ENCODE data around the gene LCN2.
"Not testable (repeated sequence)": the region's sequence is repeated elsewhere in the genome, so short reads cannot be mapped to it uniquely, and the experiment has no call there.

LCN2 gene

GRCh38 chr9:128127990-128128835 is 21.0 kb upstream of the LCN2 start:
- DNase-seq (ENCODE audit: low read depth in 2 of 2), result peak; percentile 67 to 73

DNA sequence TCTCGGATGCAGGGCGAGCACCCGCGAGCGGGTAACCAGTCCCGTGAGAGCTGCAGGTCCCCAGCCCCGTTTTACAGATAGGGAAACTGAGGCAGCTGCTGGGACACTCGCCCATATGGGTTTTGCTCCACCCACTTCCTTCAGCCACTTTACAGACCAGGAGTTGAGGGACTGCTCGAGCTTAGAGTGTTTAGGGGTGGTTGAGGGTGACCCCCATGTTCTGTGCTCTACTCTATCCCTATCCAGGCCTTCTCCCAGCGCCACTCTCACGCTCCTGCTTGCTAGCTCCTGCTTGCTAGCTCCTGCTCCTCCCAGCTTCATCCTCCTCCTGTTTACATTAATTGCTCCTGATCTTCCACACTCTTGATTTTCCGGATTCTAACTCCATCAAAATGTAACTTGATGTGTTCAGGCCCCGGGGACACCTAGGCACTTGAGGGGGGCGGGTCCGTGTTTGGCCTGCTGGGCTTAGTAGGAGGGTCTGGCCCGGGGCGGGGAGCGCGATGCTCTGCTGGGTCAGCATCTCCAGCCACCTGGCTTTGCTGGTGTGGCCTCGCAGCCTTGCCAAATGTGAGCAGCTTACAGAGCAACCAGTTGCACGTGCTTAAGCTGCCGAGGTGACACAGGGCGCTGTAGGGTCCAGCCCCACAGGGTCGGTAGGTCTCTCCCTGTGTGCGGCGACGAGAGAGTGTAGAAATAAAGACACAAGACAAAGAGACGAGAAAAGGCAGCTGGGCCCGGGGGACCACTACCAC is 20.2 kb upstream of the LCN2 start:
- DNase-seq (ENCODE audit: low read depth in 2 of 2), result no peak

GRCh38 chr9:128129976-128130590 is 19.2 kb upstream of the LCN2 start:
- peak in 1 of 2 experiments; percentile 55 for DNase-seq (ENCODE audit: low read depth in 2 of 2)

GRCh38 chr9:128130651-128131050 is 18.6 kb upstream of the LCN2 start:
- DNase-seq (ENCODE audit: low read depth in 2 of 2), result not testable (repeated sequence)

- not testable (repeated sequence) for DNase-seq (ENCODE audit: low read depth in 2 of 2)
Observed at GRCh38 chr9:128131346-128131745, 17.9 kb upstream of the LCN2 start.

DNA sequence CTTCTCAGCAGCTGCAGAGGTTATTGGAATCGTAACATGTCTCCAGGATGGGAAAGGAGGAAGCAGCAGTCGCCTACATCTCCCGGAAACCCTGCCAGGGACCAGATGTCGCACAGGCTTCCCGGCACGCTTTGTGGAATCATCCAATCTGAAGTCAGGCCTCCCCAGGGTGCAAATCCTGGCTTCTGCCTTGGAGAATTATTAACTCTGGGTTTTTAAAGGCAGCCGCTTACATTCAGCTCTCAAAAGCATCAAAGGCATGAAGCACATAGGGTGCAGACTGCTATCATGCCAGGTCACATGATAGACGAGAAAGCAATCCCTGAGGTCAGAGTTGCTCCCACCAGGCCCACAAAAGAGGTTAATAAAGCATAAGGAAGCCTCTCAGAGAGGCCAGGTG is 17.1 kb upstream of the LCN2 start:
- DNase-seq (ENCODE audit: low read depth in 2 of 2), result not testable (repeated sequence)

DNA sequence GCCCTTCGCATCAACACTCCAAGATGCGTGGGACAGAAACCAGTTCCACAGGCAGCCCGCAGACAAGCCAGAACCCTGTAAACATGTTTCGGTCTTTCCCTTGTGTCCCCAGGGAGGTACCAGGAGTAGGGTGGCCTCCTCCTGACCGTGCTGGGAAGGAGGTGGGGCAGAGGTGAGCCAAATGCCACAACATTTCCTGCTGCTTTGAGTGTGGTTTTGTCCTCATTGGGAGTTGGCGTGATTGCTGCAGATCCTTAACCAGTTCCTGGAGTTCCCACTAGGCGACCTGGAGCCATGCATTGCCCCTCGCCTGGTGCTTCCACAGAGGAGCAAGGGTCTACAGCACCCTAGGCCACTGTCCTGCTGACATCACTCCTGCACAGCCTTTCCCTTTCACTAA is 13.7 kb upstream of the LCN2 start:
- not testable (repeated sequence) for DNase-seq (ENCODE audit: low read depth in 2 of 2)

DNA sequence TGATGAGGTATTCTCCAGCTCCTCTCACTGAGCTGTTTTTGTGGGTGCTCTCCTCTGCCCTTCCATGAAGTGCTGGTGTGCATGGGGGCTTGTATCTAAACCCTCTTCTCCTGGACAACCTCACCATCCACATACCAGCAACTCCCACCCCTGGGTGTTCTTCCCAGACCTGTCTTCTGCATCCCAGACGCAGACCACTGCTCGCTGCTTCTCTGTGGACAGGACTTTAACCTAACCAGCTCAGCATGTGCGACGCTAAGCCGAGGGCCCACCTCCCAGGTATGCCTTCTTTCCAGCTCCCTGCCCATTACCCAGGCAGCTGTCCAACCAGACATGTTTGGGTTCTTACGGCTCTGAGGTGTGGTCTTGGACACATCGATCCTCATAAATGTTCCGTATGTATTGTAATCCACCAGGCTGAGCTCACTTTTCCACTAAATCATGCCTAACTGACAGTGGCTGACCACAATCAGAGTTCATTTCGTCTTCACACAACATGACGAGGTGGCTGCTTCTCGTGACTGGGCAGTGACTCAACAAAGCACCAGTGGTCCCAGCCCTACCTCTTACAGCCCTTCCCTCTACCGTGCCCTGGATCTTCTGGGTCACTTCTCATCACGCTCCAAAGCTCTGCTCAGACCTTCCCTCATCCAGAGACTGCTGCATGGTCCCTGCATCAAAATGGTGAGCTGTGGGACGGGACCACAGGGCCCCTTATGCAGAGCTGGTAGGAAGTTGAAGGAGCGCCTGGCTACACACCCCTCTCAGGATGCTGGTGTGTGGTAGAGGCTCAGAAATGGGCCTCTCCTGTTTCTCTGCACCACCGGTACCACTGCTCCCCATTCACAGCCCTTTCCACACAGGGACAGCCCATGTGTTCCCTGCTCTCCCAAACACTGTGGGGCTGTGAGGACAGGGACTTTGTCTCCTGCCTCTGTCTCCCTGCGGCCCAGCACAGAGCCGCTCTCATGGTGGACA is 12.1 kb upstream of the LCN2 start:
- no peak for DNase-seq (ENCODE audit: low read depth in 2 of 2)

DNA sequence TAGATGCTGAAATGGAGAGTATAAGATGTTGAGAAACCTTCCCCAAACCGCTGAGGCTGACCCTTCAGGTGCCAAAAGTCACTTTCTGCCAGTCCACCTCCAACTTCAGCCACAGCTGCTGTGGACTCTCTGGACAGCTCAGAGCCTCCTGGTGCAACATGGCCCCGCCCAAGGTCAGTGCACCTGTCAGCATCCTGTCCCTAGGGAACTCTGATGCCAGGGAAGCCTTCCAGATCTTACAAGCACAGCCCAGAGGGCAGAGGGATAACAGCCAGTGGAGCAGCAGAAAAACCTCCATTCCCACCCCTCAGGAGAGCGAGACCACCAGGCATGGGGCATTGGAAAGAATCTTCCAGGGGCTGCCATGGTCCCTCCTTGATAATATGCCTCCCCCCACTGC is 11.3 kb upstream of the LCN2 start:
- no peak for DNase-seq (ENCODE audit: low read depth in 2 of 2)

- DNase-seq (ENCODE audit: low read depth in 2 of 2), result no peak
Observed at GRCh38 chr9:128139621-128140020, 9.6 kb upstream of the LCN2 start.

DNA sequence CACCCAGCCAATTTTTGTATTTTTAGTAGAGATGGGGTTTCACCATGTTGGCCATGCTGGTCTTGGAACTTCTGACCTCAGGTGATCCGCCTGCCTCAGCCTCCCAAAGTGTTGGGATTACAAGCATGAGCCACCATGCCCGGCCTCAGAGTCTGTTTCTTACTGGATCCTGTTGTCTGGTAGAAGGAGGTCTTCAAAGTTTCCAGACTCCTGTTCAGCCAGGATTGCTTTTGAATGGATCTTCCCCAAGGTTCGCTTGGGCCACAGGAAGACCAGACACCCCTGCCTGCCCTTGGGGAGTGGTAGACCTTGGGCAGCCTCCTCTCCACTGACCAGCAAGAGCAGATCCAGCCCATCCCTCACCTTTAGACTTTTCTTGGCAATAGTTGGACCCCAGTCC is 7.6 kb upstream of the LCN2 start:
- DNase-seq (ENCODE audit: low read depth in 2 of 2), result no peak

- DNase-seq (ENCODE audit: low read depth in 2 of 2), result no peak
Observed at GRCh38 chr9:128142061-128142460, 7.2 kb upstream of the LCN2 start.

DNA sequence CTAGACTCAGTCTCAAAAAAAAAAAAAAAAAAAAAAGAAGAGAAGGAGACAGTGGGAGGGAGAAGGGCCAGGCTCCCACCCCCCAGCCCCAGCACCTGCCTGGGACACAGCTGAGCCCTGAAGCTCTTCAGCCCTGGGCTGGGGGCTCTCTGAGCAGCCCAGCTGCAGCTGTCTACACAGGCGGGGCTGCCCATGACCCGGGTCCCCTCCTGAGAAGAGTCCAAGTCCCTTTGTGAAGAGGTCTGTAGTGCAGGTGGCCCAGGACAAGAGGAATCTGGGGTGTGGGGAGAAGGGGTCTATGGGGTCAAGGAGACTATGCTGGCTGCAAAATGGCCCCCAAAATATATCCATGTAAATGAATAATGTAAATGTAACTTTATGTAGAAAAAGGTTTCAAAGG is 6.7 kb upstream of the LCN2 start:
- no peak for DNase-seq (ENCODE audit: low read depth in 2 of 2)

DNA sequence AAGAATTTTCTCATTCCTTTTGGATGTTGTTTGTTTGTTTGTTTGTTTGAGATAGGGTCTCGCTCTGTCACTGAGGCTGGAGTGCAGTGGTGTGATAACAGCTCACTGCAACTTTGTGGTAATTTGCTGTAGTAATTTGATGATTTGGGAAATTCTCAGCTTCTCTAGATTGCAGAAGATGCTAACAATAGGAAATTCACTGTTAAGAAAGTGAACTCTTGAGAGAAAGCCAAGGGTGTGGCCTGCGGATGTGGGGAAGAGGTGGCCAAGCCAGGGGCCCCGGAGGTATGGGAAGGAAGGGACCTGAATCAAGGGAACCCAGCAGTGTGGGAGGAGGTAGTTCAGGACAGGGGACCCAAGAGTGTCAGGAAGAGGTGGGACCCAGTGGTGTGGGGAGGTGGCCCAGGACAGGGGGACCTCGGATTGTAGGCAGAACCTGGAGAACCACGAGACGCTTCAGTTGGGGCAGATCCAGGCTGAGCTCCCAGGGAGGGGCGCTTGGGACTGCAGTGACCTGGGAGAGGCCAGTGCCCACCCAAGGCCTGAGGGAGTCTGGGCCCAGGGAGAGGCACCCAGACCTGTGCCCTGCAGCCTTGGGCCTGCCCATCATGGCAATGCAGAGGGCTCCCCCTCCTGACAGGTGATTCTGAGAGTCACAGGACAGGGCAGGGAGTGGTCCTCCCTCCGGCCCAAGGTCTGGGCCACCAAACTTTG is 5.6 kb upstream of the LCN2 start:
- no peak for DNase-seq (ENCODE audit: low read depth in 2 of 2)

- no peak for DNase-seq (ENCODE audit: low read depth in 2 of 2)
Observed at GRCh38 chr9:128144239-128145181, 4.7 kb upstream of the LCN2 start.

- DNase-seq (ENCODE audit: low read depth in 2 of 2), result no peak
Observed at GRCh38 chr9:128145536-128145935, 3.7 kb upstream of the LCN2 start.

- no peak for DNase-seq (ENCODE audit: low read depth in 2 of 2)
Observed at GRCh38 chr9:128145951-128146351, 3.3 kb upstream of the LCN2 start.

DNA sequence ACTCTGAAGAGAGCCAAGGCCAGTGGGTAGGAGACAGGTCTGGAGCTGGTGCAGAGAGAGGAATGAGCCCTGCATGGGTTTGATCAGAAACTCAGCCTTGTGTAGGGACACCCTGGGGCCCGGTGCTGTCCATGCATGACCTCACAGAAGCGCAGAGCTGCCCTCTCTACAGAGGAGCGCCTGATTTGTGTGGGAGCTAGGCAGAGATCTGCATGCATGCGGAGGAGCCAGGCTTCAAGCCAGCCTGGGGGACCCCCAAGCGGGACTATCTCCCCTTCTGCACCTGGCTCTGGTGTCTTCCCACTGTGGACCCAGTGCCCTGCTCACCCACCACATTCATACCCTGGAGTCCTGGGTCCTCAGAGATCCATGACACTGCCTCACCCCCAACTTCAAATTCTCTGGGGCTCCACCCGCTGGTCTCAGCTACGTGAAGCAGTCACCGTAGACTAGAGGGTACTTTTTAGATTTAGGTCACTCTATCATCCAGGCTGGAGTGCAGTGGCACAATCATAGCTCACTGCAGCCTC is 2.6 kb upstream of the LCN2 start:
- no peak for DNase-seq (ENCODE audit: low read depth in 2 of 2)

DNA sequence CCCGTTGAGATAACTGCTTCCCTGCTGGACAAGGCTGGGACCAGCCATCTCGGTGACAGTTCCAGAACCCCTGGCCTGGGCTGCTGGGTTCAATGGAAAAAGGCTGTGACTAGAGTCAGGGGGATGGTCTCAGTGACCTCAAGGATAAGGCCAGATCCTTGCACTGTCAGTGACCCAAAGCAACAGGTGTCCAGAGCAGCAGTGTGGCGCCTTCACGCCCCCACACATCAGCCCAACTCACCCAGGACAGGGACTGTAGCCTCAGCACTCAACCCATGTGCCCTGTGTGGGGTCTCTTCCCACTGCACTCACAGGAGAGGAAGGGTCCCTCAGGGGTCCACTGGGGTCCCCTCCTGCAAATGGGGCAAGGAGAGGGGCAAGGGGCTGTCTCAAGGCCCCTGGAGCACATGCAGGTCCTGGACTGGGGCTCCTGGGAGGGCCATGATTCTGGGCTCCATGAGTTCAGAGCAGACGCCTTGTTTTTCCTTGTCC is 698 bp upstream of the LCN2 start:
- no peak for DNase-seq (ENCODE audit: low read depth in 2 of 2)

Data from stimulated activated CD4-positive, alpha-beta T cell treated with anti-CD3 and anti-CD28 coated beads, Interleukin-12 subunit alpha, Interleukin-12 subunit beta, amount 100 ng/mL, for 24 hours (primary cell).